ENCODE results near the gene NT5DC1.

The NT5DC1 gene

DNA sequence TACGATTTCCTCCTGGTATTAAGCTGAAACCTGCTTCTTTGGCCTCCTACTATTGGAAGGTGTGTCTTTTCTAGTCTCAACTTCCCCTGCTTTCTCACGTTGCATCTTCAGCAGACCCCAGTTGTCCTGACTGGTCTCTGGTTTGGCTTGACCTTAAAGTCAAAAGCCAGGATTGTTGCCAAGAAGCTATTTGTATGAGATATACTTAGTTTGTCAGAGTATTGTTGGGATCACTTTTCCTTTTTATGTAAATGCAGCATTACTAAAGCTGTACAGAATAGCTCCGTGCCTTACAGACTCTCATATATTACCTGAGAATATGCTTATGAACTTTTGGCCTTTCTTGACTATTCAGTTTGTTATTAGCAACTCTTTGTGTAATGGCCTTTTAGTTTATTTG, 92.1 kb downstream of the NT5DC1 start:
- no peak for DNase-seq (ENCODE audit: low spot score)

DNA sequence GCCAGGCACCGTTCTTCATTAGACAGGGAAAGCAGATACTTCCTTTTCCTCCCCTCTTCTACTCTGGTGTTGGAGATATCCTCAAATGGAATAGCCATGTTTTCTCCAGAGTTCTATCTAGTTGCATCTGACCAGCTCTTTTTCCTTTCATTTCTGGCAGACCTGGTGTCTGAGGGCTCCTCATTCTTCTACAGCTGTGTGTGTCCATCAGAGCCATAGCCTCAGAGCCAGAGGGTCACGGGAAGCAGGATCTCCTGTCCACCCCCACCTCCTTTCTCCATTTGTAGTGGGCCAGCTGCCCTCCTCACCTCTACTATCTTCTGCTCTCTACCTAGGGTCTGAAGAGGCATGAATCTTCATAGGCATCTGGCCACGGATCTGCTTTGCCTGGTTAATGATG, 96.2 kb downstream of the NT5DC1 start:
- no peak for DNase-seq (ENCODE audit: low spot score)

DNA sequence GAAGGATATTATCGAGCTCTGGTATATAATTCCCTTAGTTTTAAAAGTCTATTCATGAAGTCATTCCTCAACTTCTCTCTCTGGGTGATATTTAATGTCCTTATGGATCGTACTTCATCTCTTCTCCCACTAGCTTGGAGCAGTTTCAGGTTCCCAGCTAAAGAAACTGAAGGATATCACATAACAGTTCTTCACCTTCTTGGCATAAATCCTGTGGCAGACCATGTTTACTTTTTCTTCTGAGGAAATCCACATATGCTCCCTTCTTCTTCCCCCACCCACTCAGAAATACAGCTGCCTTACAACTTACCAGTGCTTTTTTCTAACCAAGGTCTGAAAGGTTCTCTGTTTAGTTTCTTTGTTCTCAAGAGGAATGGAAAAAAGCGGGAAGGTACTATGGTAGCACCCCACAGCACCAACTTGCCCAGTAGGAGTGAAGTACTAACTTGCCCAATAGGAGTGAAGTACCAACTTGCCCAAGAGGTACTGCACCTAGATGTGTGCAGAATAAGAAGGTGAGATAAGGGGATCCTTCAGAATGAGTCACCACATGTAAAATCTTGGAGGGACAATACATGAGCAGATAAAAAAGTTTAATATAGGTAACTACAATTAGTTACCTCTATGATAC, 100.1 kb downstream of the NT5DC1 start:
- no peak for DNase-seq (ENCODE audit: low spot score)

DNA sequence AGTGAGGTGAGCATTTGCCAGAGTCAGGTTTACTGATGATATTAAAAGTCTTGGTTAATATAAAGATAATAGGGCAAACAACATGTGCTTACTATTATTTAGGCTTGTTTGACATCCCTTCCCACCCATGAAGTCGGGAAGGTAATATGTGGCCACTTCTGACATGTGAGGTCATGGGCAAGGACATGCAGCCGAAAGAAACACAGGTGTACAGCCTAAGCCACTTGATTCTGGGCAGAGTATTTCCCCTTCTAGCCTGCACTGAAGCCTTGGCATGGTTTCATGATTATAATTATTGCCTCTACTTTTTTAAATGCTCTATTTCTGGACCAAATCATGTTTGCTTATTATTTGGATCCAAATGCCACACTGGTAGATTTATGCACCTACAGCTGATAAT, 100.9 kb downstream of the NT5DC1 start:
- no peak for DNase-seq (ENCODE audit: low spot score)

DNA sequence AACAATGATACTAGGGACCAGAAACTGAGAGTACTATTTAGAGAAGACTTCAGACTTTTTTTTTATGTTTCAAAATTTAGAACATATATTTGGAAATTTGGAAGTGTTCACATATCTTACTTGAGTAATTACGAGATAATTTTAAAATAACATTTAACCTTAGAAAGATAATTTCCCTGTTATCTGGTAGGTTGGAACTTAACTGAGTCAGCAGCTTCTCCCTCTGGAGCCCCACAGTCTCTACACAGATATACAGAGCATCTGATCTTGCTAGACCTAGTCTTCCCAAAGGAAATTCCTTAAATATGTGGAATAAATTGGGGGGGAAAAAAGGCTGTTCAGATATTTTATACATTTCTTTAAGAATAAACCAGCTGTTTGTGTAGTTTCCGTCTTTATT, 104.6 kb downstream of the NT5DC1 start:
- DNase-seq (ENCODE audit: low spot score): no peak

DNA sequence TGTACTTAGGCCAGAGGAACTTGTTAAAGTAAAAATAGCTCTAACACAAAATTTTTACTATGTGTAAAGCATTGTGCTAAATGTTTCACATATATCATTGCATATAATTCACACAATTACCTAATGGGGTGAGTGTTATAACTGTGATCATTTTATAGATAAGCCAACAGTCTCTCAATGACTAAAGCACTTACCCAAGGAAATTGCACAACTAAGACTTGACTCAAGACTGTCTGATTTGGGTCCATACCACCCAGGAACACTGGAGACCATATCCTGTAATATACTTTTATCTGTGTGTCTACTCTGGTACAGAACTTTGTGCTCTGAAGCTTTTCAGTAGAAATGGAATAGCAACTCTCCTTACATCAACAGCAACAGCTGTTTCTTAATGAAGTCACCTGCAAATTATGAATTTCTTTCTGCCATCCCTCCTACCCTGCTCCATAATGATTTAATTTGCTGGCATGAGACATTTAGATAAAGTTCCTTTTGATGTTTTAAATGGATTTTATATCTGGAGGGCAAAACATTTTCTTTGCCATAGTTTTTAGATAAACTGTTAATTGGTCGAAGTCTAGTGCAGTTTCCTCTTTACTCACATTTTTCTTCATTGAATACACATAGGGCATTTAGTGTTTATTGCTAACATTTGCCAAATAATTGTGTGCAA, 105.7 kb downstream of the NT5DC1 start:
- DNase-seq (ENCODE audit: low spot score): no peak

DNA sequence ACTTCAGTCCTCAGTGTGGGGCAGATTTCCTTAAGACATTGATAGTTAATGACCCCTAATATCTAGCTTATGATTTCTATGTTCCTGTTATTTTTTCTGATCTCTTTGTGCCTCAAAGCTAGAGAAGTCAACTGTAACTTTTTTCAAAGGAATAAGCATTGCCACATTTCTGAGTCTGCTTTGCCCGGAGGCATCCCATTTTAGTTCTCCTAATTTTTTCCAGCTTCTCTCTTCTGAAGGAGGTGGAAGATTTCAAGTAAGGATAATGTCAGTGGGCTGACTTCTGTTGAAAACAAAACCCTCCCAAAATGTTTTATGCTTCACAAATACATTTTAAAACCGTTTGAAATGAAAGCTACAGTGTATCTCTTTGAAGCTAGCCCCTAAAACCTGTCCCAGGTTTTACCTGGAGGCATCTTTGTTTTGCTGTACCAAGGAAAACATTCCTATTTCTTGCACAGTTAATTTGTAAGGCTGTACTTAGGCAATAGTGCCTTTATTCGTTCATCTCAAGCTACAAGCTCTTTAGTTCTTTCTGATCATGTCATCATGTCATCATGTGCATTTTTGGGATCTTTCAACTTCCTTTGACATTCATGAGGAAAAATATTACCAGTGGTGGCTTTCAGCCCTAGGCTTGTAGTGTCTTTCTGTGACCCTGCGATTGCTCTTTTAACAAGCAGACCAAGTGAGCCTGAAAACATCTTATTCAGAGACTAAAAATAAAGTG, 107.6 kb downstream of the NT5DC1 start:
- DNase-seq (ENCODE audit: low spot score): no peak

DNA sequence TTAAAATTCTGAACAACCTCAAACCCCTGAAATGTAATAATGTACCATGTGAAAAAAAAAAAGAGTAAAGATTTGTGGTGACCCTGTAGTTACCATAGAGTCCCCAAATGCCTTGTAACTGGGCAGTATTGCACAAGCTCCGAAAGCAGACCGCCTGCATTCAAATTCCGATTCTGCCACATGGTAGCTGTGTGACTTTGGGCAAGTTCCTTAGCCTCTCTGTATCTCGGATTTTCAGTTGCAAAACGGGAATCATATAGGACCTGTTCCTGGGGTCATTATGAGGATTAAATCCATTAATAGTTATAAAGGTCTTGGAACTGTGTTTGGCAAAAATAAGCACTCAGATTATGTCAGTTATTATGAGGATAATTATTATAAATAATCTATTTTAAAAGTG, 109.7 kb downstream of the NT5DC1 start:
- no peak for DNase-seq (ENCODE audit: low spot score)

DNA sequence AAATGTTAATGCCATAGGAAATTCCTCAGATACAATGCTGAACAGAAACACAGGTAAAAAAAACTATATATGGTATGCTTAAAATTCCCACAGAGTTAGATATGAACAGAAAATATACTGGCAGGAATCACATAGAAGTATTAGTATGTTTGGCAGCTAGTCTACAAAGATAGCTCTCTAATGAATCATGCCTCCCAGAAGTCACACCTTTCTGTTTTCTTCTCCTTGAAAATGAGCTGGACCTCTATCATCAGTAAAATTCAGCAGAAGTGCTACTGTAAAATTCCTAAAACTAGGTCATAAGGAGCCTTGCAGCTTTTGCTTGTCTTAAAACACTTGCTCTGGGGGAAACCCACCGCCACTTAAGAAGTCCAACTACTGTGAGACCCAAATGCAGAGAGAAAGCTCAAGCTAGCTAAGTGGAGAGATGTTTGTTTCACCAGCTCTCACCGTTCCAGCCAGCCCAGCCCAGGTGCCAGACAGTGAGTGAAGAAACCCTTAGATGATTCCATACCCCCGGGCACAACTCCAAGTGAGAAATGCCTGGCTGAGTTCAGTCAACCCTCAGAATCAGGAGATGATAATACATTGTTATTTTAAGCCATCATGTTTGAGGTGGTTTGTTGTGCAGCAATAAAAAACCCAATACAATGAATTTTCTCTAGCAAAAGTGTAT, 110.2 kb downstream of the NT5DC1 start:
- DNase-seq (ENCODE audit: low spot score): no peak

DNA sequence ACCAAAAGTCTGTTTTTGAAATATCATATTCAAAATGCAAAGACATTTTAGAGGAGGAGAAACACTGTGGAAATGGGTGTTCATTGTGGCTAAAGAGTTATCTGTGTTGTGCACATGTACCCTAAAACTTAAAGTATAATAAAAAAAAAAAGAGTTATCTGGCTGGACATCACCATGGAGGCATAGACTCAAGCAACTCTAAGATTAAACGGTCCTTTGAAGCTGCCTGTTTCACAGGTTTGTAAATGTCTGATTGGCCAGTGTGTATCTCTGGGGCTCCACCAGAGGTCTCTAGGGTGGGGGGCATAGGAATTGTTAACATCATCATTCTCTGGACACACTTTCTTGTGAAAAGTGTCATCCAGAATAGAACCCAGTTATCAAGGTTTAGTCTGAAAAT, 114.0 kb downstream of the NT5DC1 start:
- DNase-seq (ENCODE audit: low spot score): no peak

DNA sequence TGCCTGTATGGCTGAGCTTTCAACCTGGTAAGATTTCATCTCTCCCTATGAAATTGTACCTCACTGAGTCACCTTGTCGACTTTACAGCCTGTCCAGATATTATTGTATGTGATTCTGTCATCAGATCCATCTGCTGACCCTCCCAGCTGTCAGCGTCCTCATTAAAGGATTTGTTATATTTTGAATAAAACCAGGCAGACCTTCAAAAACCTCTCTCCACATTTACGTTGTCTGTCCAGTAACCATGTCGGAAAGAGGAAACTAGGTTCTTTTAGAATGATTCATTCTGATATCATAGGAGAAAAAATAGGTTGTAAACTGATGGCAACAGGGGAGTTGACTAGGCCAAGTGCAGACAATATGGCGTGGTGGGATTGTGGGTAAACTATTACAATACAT, 114.8 kb downstream of the NT5DC1 start:
- no peak for DNase-seq (ENCODE audit: low spot score)

DNA sequence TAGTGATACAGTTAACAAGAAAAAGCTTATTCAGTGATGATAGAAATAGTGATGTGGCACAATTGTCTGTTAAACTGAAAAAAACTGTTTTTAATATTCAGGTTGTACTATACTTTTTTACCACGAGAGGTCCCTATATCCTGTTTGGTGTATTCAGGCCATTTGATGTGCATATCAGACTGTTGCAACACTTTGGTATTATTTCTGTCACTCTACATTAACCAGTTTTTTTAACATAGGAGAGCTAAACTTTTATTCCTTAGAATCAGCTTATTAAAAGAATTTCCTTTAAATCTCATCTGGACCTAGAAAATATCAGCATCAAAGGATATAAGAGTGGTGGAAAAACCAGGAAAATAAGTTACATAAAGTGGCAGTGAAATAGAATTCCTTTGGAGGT, 116.4 kb downstream of the NT5DC1 start:
- DNase-seq (ENCODE audit: low spot score): peak; percentile 9

DNA sequence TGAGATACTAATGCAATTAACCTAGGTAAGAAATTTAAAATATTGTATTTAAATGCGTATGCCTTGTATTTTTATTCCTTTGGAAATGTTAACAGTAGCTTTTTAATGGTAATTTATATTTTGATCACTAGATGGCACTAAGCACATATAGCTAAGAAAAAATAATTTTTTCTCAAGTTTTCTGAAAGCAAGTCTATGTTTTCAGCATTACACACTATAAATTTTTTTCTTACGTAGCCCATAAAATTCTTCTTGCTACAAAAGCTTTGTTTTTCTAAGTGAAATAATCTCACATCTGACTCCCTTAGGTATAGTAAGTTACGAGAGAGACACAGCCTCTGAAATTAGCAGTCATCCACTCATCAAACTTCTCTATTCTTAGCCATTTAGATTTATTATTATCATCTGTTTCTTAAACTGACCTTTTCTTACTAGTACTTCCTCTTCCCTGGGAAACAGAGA, 117.5 kb downstream of the NT5DC1 start:
- DNase-seq (ENCODE audit: low spot score): no peak

DNA sequence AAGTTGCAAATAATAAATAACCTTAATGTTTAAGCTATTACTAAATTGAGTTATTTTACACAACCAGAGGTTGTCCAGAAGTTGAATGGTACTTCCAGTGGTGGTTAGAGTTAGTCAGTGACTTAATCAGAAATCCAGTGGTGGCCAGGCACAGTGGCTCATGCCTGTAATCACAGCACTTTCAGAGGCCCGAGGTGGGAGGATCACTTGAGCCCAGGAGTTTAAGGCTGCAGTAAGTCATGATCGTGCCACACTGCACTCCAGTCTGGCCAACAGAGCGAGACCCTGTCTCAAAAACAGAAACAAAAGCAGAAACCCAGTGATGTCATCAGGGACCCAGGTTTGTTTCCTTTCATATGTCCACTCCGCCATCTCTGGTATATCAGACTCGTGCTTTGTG, 118.2 kb downstream of the NT5DC1 start:
- no peak for DNase-seq (ENCODE audit: low spot score)

DNA sequence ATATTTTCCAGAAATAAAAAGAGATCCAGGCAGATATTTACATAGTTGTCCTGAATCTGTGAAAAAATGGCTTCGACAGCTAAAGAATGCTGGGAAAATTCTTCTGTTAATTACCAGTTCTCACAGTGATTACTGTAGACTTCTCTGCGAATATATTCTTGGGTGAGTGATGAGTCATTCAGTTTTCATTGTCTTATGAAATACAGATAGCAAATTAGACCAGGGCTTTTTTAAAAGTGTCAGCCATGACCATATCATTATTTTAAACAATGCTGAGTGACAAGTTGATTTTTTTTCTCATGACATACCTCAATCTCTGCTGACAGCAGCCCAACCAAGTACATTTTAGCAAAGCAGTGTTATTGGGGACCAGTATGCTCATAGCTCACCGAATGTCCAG, 120.4 kb downstream of the NT5DC1 start:
- no peak for DNase-seq (ENCODE audit: low spot score)

DNA sequence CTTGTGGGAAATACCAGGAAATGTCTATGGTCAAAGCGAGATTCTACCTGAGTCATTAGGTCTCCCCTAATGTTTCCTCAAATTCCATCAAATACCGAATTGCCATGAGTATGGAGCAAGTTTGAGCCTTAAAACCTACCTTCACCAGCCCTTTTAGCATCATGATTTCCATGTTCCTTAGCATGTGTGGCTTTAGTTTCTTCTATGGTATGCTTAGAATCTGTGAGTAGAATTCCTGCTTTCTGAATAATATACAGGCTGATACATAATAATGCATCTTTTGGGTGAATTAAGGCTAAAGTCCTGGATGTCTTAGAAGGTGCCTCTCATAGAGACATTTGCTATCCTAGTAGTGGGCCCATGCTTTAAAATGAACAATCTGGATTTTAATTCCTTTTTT, 121.3 kb downstream of the NT5DC1 start:
- DNase-seq (ENCODE audit: low spot score): no peak

DNA sequence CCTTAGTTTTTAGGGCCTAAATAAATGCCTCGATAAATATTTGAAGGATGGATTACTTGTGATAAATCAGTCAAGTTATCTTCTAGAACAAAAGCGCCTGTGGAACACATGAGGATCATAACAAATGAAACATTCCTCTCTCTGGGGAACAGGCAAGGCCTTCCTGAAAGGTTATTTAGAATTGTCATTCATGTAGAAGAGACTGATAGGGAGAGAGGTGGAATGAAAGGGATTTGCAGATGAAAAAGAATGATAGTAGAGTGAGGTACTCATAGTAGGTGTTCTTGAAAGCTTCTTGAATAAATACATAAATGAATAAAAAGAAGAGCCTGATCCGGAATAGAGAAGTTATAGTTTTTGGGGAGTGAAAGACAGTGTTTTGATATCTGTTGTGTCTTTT, 122.7 kb downstream of the NT5DC1 start:
- DNase-seq (ENCODE audit: low spot score): no peak

DNA sequence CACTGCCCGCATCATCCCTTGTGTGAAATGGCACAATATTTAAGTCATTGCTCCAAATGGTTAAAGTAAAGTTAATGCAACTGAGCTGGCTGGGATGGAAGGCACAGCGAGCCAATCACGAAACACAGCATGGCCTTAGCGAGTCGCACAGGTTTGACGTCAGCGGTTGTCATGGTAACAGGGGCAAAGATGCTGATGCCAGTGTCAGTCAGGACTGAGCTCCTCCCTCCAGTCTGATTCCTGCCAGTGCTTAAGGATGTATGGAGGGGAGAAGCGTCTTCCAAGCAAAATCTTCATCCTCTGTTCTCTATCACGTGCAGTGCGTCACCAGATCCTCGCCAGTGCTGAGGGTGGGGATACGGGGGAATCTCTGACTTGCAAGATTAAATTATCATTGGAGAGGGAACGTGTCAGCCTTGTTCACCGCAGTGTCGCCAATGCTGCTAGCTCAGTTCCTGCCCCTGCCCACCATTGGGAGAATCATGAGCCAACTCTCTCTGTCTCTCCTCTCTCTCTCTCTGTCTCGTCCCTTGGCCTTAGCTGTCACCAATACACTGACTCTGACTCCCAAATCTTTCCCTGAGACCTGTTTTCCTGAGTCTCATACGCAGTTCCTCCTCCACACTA, 128.7 kb downstream of the NT5DC1 start:
- no peak for DNase-seq (ENCODE audit: low spot score)

DNA sequence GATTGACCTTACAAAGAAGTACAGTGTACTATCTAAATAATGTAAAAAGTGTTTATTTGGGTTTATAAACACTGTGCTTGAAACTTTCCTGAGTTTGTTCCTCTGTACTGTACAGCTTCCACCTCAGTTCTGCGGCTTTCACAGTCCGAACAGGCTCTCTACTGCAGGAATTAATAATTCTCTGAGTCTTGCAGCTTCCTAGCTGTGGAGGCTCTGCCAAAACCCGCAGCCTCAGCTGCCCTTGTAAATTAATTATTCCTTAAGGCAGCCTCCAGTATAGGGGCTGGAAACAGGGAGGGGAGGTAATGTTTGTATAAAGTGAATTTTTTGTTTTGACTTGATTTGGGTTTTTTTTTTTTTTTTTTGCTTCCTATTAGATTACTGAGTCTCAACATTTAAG, 134.0 kb downstream of the NT5DC1 start:
- no peak for DNase-seq (ENCODE audit: low spot score)

DNA sequence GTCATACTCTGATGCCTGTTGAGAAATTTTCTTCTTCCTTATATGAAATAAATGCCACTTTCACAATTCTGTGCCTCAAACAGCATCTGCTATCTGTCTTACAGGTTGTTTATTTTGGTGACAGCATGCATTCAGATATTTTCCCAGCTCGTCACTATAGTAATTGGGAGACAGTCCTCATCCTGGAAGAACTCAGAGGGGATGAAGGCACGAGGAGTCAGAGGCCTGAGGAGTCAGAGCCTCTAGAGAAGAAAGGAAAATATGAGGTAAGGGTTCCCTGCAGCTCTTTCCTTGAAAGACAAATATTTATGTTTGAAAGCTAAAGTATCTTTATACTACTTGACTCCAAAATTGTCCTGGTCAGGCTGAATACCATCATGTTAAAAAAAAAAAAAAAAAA, 137.4 kb downstream of the NT5DC1 start:
- no peak for DNase-seq (ENCODE audit: low spot score)

DNA sequence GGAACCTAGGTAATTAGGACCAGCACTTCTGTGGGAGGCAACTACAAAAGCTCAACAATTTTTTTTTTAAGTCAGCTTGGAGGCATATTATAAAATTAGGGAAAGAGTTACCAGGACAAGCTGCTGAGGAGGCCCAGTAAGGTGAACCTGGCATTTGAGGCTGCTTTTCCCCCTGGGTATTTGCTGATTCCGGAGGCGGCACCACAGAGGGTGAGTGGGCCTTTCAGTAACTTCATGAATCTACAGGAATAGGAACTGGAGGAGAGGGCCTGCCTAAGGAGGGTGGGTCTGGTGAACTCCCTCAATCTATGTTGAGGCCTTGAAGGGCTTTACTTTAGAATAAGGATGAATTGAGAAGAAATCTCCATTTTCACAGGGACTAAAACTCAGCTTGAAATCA, 138.6 kb downstream of the NT5DC1 start:
- no peak for DNase-seq (ENCODE audit: low spot score)

DNA sequence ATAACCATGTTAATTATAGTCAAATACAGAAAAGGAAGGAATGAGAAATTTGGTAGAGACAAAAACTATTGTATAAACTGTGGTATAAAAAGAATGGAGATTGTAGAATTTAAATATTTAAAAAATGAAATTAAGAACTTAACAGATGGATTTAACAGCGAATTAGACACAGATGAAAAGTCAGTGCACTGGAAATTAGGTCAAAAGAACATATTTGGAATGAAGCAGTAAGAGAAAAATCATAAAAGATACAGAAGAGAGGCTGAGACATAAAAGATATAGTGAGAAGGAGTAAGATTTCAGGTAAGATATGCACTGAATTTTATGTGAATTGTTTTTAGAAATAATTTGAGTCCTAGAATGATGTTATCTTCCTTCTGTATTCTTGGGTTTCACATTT, 139.2 kb downstream of the NT5DC1 start:
- DNase-seq (ENCODE audit: low spot score): no peak
